HepG2 (cell line): ENCODE results near the gene RRAS. TPM values are rescaled to one million over a fixed set of nuclear protein-coding genes. Genes with fewer than 3 reads are reported as not detected.

ENCODE experiments used
- ARID5B ChIP-seq: IDR thresholded peaks from 2 replicates; pipeline ENCODE4 v1.4.0; 2020; ENCODE audit warnings: mild to moderate bottlenecking, missing genetic modification reagents
- ATF1 ChIP-seq: IDR thresholded peaks from 2 replicates; pipeline ENCODE4 v1.6.1; 2016; ENCODE audit warnings: mild to moderate bottlenecking, control low read depth
- ATM ChIP-seq: fragments of 450-650 bp; IDR thresholded peaks from 2 replicates; pipeline ENCODE4 v1.7.1; 2017; ENCODE audit warnings: mild to moderate bottlenecking, borderline replicate concordance
- CHD2 ChIP-seq: IDR thresholded peaks from 2 replicates; pipeline ENCODE4 v1.6.1; 2011; ENCODE audit warnings: low read depth, low read length, improper control_type of control experiment
- CREBL2 ChIP-seq: sonication (generic); formaldehyde crosslinking; IDR thresholded peaks from 2 replicates; pipeline ENCODE4 v1.8.1; 2023; ENCODE audit warnings: missing genetic modification reagents, mild to moderate bottlenecking, borderline replicate concordance
- CTCF ChIP-seq: sonication (generic); formaldehyde crosslinking; IDR thresholded peaks from 2 replicates; pipeline ENCODE4 v1.5.0; 2020; ENCODE audit warnings: mild to moderate bottlenecking, missing genetic modification reagents, moderate library complexity
- GATA4 ChIP-seq: sonication (generic); IDR thresholded peaks from 2 replicates; pipeline ENCODE4 v1.6.1; 2016; ENCODE audit warnings: antibody characterized with exemption, low read depth, borderline replicate concordance
- HIVEP1 ChIP-seq: sonication (generic); formaldehyde crosslinking; IDR thresholded peaks from 2 replicates; pipeline ENCODE4 v1.4.0; 2020; ENCODE audit warnings: mild to moderate bottlenecking, missing genetic modification reagents
- JUND ChIP-seq: sonication (generic); formaldehyde crosslinking; IDR thresholded peaks from 2 replicates; pipeline ENCODE4 v1.8.0; 2022; ENCODE audit warnings: mild to moderate bottlenecking, missing genetic modification reagents
- MAFK ChIP-seq, 2 experiments: IDR thresholded peaks in 1 of 2; conservative IDR thresholded peaks in 1 of 2; 2 replicates each; pipeline ENCODE4 v1.6.1; 2011; ENCODE audit warnings: improper control_type of control experiment in 2 of 2, low read length in 2 of 2
- RAD51 ChIP-seq: fragments of 450-650 bp; IDR thresholded peaks from 2 replicates; pipeline ENCODE4 v1.6.1; 2016; ENCODE audit warnings: borderline replicate concordance
- SAFB2 ChIP-seq: sonication (generic); formaldehyde crosslinking; IDR thresholded peaks from 2 replicates; pipeline ENCODE4 v1.5.1; 2020; ENCODE audit warnings: missing genetic modification reagents, low read depth, mild to moderate bottlenecking, borderline replicate concordance
- ZBTB44 ChIP-seq: sonication (generic); formaldehyde crosslinking; IDR thresholded peaks from 2 replicates; pipeline ENCODE4 v1.4.0; 2020; ENCODE audit warnings: missing genetic modification reagents
- ZNF180 ChIP-seq: sonication (generic); formaldehyde crosslinking; IDR thresholded peaks from 2 replicates; pipeline ENCODE4 v1.4.0; 2020; ENCODE audit warnings: low read depth, missing genetic modification reagents, borderline replicate concordance
- ZNF670 ChIP-seq: sonication (generic); formaldehyde crosslinking; IDR thresholded peaks from 2 replicates; pipeline ENCODE4 v1.8.0; 2022; ENCODE audit warnings: mild to moderate bottlenecking, missing genetic modification reagents, borderline replicate concordance
- ZNF703 ChIP-seq: sonication (generic); formaldehyde crosslinking; IDR thresholded peaks from 2 replicates; pipeline ENCODE4 v1.5.1; 2020; ENCODE audit warnings: missing genetic modification reagents, mild to moderate bottlenecking, moderate library complexity, borderline replicate concordance
- ZNF777 ChIP-seq: sonication (generic); formaldehyde crosslinking; IDR thresholded peaks from 2 replicates; pipeline ENCODE4 v1.4.0; 2020; ENCODE audit warnings: missing genetic modification reagents
- ZNF782 ChIP-seq: sonication (generic); formaldehyde crosslinking; IDR thresholded peaks from 2 replicates; pipeline ENCODE4 v1.4.0; 2020; ENCODE audit warnings: missing genetic modification reagents, mild to moderate bottlenecking, borderline replicate concordance
- ZNF839 ChIP-seq: sonication (generic); formaldehyde crosslinking; IDR thresholded peaks from 2 replicates; pipeline ENCODE4 v1.4.0; 2020; ENCODE audit warnings: missing genetic modification reagents, mild to moderate bottlenecking, borderline replicate concordance
- ZSCAN5A ChIP-seq: sonication (generic); formaldehyde crosslinking; IDR thresholded peaks from 2 replicates; pipeline ENCODE4 v1.8.0; 2022; ENCODE audit warnings: mild to moderate bottlenecking, missing genetic modification reagents, borderline replicate concordance
- polyA plus RNA-seq, 8 experiments: library from polyadenylated mRNA; depleted of rRNA in 3 of 8; stranded (reverse) in 7 of 8; unstranded in 1 of 8; fragments of >200 nt; fragmentation: Illumina TruSeq in 4 of 8; extraction: Trizol in 4 of 8; gene quantifications; 2 replicates each; pipeline versions ENCODE4 v1.2.1 to v1.2.3, GENCODE V29; 2011 to 2016; ENCODE audit warnings: low read depth in 4 of 8, missing spikeins in 1 of 8, mixed read lengths in 1 of 8; ENCODE audit not compliant: insufficient read depth in 1 of 8
- total RNA-seq, 5 experiments: library from RNA; depleted of rRNA; stranded (reverse); fragments of >200 nt; fragmentation: Illumina TruSeq; extraction: Trizol; gene quantifications; 2 replicates each; pipeline ENCODE4 v1.2.3, GENCODE V29; 2016; ENCODE audit warnings: low read depth in 1 of 5

Gene RRAS
- total and polyA plus RNA-seq, 2 of the 13 experiments (the other 11 are each of a cell fraction or from before 2014, with no cell fraction given), result 1.5 to 12.0 TPM

GRCh38 chr19:49641688-49642491, 1.9 kb upstream of the RRAS start, which contains the start of gene SCAF1 (continued):
- TF ChIP-seq ARID5B (peak; percentile 43; the same call in 1 of the 2 replicates), MAFK (conservative IDR thresholded peaks at IDR 0.05 in 1 of 2, IDR thresholded peaks at IDR 0.05 in 1 of 2; ENCODE audit: low read length in 2 of 2) (no peak), ZNF782 (CRISPR knock-in tag) (no peak), RAD51 (no peak), CREBL2 (CRISPR knock-in tag) (no peak), ATF1 (CRISPR knock-in tag) (peak; percentile 95), ZNF180 (CRISPR knock-in tag) (no peak), ZNF670 (no peak), ZNF839 (CRISPR knock-in tag) (no peak), ZNF777 (CRISPR knock-in tag) (0 out of 2 replicates have a peak, but pooled peaks have one; percentile 23), JUND (CRISPR knock-in tag) (peak; percentile 69; the same call in 1 of the 2 replicates), SAFB2 (CRISPR knock-in tag) (no peak), ZSCAN5A (no peak), CHD2 (peak; percentile 74; the same call in 1 of the 2 replicates), HIVEP1 (CRISPR knock-in tag) (0 out of 2 replicates have a peak, but pooled peaks have one; percentile 23), CTCF (CRISPR knock-in tag) (no peak), GATA4 (no peak), ZBTB44 (CRISPR knock-in tag) (no peak), ZNF703 (CRISPR knock-in tag) (no peak; the same call in 1 of the 2 replicates), ATM (no peak)
